GM12878 (cell line): ENCODE measurements around the gene ASB4. TPM values are rescaled to one million over a fixed set of nuclear protein-coding genes. Genes with fewer than 3 reads are reported as not detected.

Experiments
- ATAC-seq: fragments of 200-7000 bp; cut with Tn5 transposase; 3 replicates; pipeline ENCODE4 v1.9.1; 2020; ENCODE audit warnings: mild to moderate bottlenecking, moderate library complexity
- BruUV-seq: library from RNA; stranded (reverse); fragments of 400-500 nt; replicated peaks from 2 replicates; lab custom pipeline; 2021; lab: Mats Ljungman, UMichigan
- CTCF ChIA-PET: fragments of 300-600 bp; sonication (Branson Sonifier 250); formaldehyde crosslinking; extraction: SDS; loops from one replicate; lab custom pipeline; 2021; ENCODE audit warnings: inconsistent platforms; lab: Yijun Ruan, JAX
- POLR2A ChIA-PET: fragments of 350-600 bp; formaldehyde crosslinking; extraction: SDS; loops from one replicate; lab custom pipeline; 2021; ENCODE audit warnings: inconsistent platforms; lab: Charles Lee
- RAD21 ChIA-PET: fragments of 300-600 bp; sonication (Branson Sonifier 250); formaldehyde crosslinking; loops from one replicate; lab custom pipeline; 2023; ENCODE audit warnings: antibody characterized with exemption; ENCODE audit not compliant: unreplicated experiment; lab: Charles Lee
- SMC1A ChIA-PET: fragments of 300-600 bp; sonication (Branson Sonifier 250); formaldehyde crosslinking; loops from one replicate; lab custom pipeline; 2023; ENCODE audit not compliant: unreplicated experiment, uncharacterized antibody; lab: Charles Lee
- DNase-seq: peaks from one replicate; pipeline ENCODE4 v3.0.0-alpha.2; 2011; ENCODE audit warnings: low read depth, low spot score
- FAIRE-seq: peaks from 3 replicates; lab custom pipeline; 2011; peaks lifted over from hg19 to GRCh38; lab: Jason Lieb, UNC
- H2AFZ ChIP-seq: 2 replicates; pipeline ENCODE4 v1.6.0; 2011; ENCODE audit warnings: low read depth, low read length, control low read depth; ENCODE audit not compliant: control insufficient read depth
- H3K27ac ChIP-seq: 2 replicates; pipeline ENCODE4 v1.5.1; 2011; ENCODE audit warnings: control low read depth; ENCODE audit not compliant: control insufficient read depth, insufficient read depth
- H3K27me3 ChIP-seq, 2 experiments: replicated peaks in 1 of 2; 2 replicates each; pipeline versions ENCODE4 v1.6.0 to v1.6.1; 2011; ENCODE audit warnings: low read length in 1 of 2; ENCODE audit not compliant: control insufficient read depth in 2 of 2, insufficient read depth in 2 of 2
- H3K36me3 ChIP-seq, 2 experiments: 2 replicates each; pipeline ENCODE4 v1.5.1; 2011; ENCODE audit warnings: low read length in 1 of 2; ENCODE audit not compliant: control insufficient read depth in 2 of 2, insufficient read depth in 2 of 2
- H3K4me1 ChIP-seq: 2 replicates; pipeline ENCODE4 v1.6.1; 2011; ENCODE audit warnings: mild to moderate bottlenecking, low read length, moderate library complexity, mixed read lengths; ENCODE audit not compliant: control insufficient read depth, insufficient read depth
- H3K4me2 ChIP-seq: 2 replicates; pipeline ENCODE4 v1.6.0; 2011; ENCODE audit warnings: control low read depth; ENCODE audit not compliant: control insufficient read depth, insufficient read depth
- H3K4me3 ChIP-seq: fragments of 200-600 bp; sonication (generic); 2 replicates; pipeline ENCODE4 v1.5.1; 2016
- H3K79me2 ChIP-seq: 2 replicates; pipeline ENCODE4 v1.6.0; 2011; ENCODE audit warnings: low read length; ENCODE audit not compliant: control insufficient read depth, insufficient read depth
- H3K9ac ChIP-seq: 2 replicates; pipeline ENCODE4 v1.8.0; 2011; ENCODE audit warnings: low read length, control low read depth, mixed read lengths; ENCODE audit not compliant: control insufficient read depth, insufficient read depth
- H3K9me3 ChIP-seq: replicated peaks from 3 replicates; pipeline ENCODE4 v1.5.1; 2011; ENCODE audit warnings: mild to moderate bottlenecking, low read length; ENCODE audit not compliant: control insufficient read depth, insufficient read depth
- H4K20me1 ChIP-seq: 2 replicates; pipeline ENCODE4 v1.6.0; 2011; ENCODE audit not compliant: control insufficient read depth, insufficient read depth
- ASH2L ChIP-seq: fragments of 300-600, 200-600 bp; sonication (generic); IDR thresholded peaks from 2 replicates; pipeline ENCODE4 v1.6.1; 2017; ENCODE audit warnings: low read depth, mild to moderate bottlenecking, borderline replicate concordance
- BMI1 ChIP-seq: fragments of 450-650 bp; IDR thresholded peaks from 2 replicates; pipeline ENCODE4 v1.6.1; 2016; ENCODE audit warnings: mild to moderate bottlenecking, moderate library complexity, borderline replicate concordance
- GABPA ChIP-seq: IDR thresholded peaks from 2 replicates; pipeline ENCODE4 v1.6.1; 2014; ENCODE audit warnings: antibody characterized with exemption, low read depth, mild to moderate bottlenecking, inconsistent platforms
- NBN ChIP-seq: fragments of 450-650 bp; IDR thresholded peaks from 2 replicates; pipeline ENCODE4 v1.6.1; 2016
- SIN3A ChIP-seq: IDR thresholded peaks from 2 replicates; pipeline ENCODE4 v1.6.1; 2012; ENCODE audit warnings: low read depth, low read length, improper control_type of control experiment
- SMARCA5 ChIP-seq: fragments of 450-650 bp; IDR thresholded peaks from 2 replicates; pipeline ENCODE4 v1.6.1; 2017; ENCODE audit warnings: mild to moderate bottlenecking
- SPI1 ChIP-seq: IDR thresholded peaks from 2 replicates; pipeline ENCODE4 v1.6.1; 2011; ENCODE audit warnings: low read depth, mild to moderate bottlenecking, low read length, moderate library complexity, borderline replicate concordance; ENCODE audit not compliant: insufficient read depth
- ZNF24 ChIP-seq: fragments of 450-650 bp; IDR thresholded peaks from 2 replicates; pipeline ENCODE4 v1.6.1; 2017; ENCODE audit warnings: antibody characterized with exemption, mild to moderate bottlenecking
- WGBS: methylation state at CpG from one replicate; pipeline ENCODE4 v1.1.6; 2016; ENCODE audit warnings: low lambda C conversion rate; ENCODE audit not compliant: insufficient replicate concordance, insufficient coverage; ENCODE audit errors: missing lambda C conversion rate; 5-methylcytosine and 5-hydroxymethylcytosine counted together
- in situ Hi-C: fragments of 300-500 bp; cut with MboI; formaldehyde crosslinking; loops from 9 replicates; pipeline ENCODE4 v1.14.3; 2018; ENCODE audit warnings: mixed read lengths
- intact Hi-C: fragments of 100-400 bp; cut with micrococcal nuclease; formaldehyde crosslinking; loops from one replicate; pipeline ENCODE4 v1.14.2; 2022; ENCODE audit not compliant: unreplicated experiment
- polyA plus RNA-seq, 11 experiments: library from polyadenylated mRNA; depleted of rRNA in 4 of 11; unstranded in 6 of 11; stranded (reverse) in 5 of 11; fragments of >200 nt; fragmentation: Nextera tagmentation in 4 of 11; fragmentation: Illumina TruSeq in 1 of 11; extraction: Ambion mirVana in 4 of 11; extraction: Trizol in 1 of 11; gene quantifications; 1 replicate in 1 of 11; 2 replicates in 10 of 11; pipeline versions ENCODE4 v1.2.1 to v1.2.3, GENCODE V29; 2011 to 2016; ENCODE audit warnings: inconsistent platforms in 2 of 11, missing spikeins in 2 of 11, low read depth in 1 of 11
- total RNA-seq, 4 experiments: library from RNA; depleted of rRNA in 3 of 4; stranded (reverse); fragments of >200 nt in 3 of 4; fragmentation: Illumina TruSeq in 1 of 4; extraction: Trizol in 1 of 4; gene quantifications; 2 replicates each; pipeline versions ENCODE4 v1.2.1 to v1.2.3, GENCODE V29; 2013 to 2021
- TF ChIP-seq, protein P1 (sequence below): IDR thresholded peaks from 2 replicates; pipeline ENCODE4 v1.6.1; 2012; ENCODE audit warnings: low read depth, low read length, improper control_type of control experiment
- TF ChIP-seq, protein P2 (sequence below): fragments of 450-650 bp; IDR thresholded peaks from 2 replicates; pipeline ENCODE4 v1.6.1; 2017; ENCODE audit warnings: low read depth, mild to moderate bottlenecking, moderate library complexity
- TF ChIP-seq, protein P3 (sequence below): fragments of 450-650 bp; IDR thresholded peaks from 2 replicates; pipeline ENCODE4 v1.6.1; 2018; ENCODE audit warnings: borderline replicate concordance, mild to moderate bottlenecking; ENCODE audit not compliant: partially characterized antibody
- TF ChIP-seq, protein P4 (sequence below): fragments of 450-650 bp; IDR thresholded peaks from 2 replicates; pipeline ENCODE4 v1.6.1; 2014; ENCODE audit warnings: mild to moderate bottlenecking
- TF ChIP-seq, protein P5 (sequence below), 3 experiments: IDR thresholded peaks in 2 of 3; conservative IDR thresholded peaks in 1 of 3; 2 replicates each; pipeline ENCODE4 v1.5.1; 2011; ENCODE audit warnings: low read depth in 3 of 3, low read length in 3 of 3, mild to moderate bottlenecking in 3 of 3, control low read depth in 2 of 3, moderate library complexity in 2 of 3, inconsistent platforms in 1 of 3, mixed read lengths in 1 of 3; ENCODE audit not compliant: control insufficient read depth in 2 of 3, insufficient read depth in 1 of 3; ENCODE audit errors: extremely low read depth in 1 of 3

Gene ASB4
- total and polyA plus RNA-seq, 10 of the 15 experiments (the other 5 are each of a cell fraction or from before 2014, with no cell fraction given), result 0.12 to 1.1 TPM; not detected in 8

DNA sequence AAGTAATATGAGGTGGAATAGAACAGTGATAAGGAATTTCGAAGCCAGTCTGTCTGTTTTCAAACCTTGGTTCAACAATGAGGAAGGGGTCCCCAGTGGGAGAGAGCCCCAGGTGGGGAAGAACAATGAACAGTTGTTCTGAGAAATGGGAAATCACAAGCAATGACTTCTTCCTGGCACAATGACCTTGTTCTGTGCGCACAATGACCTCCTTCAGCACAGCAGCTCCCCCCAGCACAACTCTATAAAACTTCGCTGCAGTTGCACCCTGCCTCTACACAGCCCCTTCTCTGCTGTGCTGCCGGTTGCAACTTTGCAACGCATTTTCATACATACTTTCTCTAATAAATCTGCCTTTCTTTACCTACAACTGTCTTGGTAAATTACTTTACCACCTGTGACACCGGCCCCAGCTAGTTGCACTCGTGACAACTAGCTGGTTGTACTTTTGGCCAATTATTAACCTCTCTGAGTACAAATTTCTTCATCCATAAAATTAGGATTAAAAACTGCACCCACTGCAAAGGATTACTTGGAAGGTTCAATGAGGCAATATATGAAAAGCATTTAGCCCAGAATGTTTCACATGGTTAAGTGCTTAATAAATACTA lies 40.5 kb downstream of the ASB4 start:
- no peak for FAIRE-seq
- Histone ChIP-seq H3K79me2 (no peaks in the 10 kb centered on the region), H4K20me1 (no peaks in the 10 kb centered on the region), H3K4me2 (no peak overlapping the region), H3K4me1 (no peaks in the 10 kb centered on the region), H3K9me3 (no peaks in the 10 kb centered on the region), H3K4me3 (no peak overlapping the region), H3K27me3 (no peaks in the 10 kb centered on the region), H3K9ac (no peak overlapping the region), H3K27ac (no peak overlapping the region), H2AFZ (no peak overlapping the region), H3K36me3 (no peaks in the 10 kb centered on the region)
- intact Hi-C loops, result no loop called here
- BruUV-seq, result no TSS peak
- in situ Hi-C loops, result no loop called here
- SMC1A ChIA-PET, result interaction anchor here (0.8 to 23.7 kb wide), 29 partner anchors 9 to 1076 kb away, joined by 3 to 448 read pairs (median 4); no protein-coding TSS in a partner anchor
- DNase-seq, result no peak
- CTCF ChIA-PET, result interaction anchor here (0.6 to 17.8 kb wide), 28 partner anchors 9 to 1076 kb away, joined by 3 to 655 read pairs (median 4); no protein-coding TSS in a partner anchor
- 0 out of 3 replicates have a peak, but pooled peaks have one; percentile 20 for ATAC-seq
- RAD21 ChIA-PET, result interaction anchor here (0.5 to 8.2 kb wide), 16 partner anchors 9 to 1077 kb away, joined by 3 to 207 read pairs (median 4); no protein-coding TSS in a partner anchor
- POLR2A ChIA-PET, result interaction anchor here (1.5 kb wide), 1 partner anchor 15 kb away, joined by 3 read pairs; no protein-coding TSS in a partner anchor
- 37% methylated on average over 7 of the region's 7 CpGs for WGBS
- TF ChIP-seq SPI1, result no peak
- TF ChIP-seq ZNF24, result no peak
- TF ChIP-seq BMI1, result no peak
- TF ChIP-seq SMARCA5, result no peak
- TF ChIP-seq, protein P1, sequence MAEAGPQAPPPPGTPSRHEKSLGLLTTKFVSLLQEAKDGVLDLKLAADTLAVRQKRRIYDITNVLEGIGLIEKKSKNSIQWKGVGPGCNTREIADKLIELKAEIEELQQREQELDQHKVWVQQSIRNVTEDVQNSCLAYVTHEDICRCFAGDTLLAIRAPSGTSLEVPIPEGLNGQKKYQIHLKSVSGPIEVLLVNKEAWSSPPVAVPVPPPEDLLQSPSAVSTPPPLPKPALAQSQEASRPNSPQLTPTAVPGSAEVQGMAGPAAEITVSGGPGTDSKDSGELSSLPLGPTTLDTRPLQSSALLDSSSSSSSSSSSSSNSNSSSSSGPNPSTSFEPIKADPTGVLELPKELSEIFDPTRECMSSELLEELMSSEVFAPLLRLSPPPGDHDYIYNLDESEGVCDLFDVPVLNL, result no peak
- no peak for TF ChIP-seq SIN3A
- TF ChIP-seq GABPA, result no peak
- TF ChIP-seq ASH2L, result no peak
- TF ChIP-seq NBN, result no peak
- TF ChIP-seq, protein P2, sequence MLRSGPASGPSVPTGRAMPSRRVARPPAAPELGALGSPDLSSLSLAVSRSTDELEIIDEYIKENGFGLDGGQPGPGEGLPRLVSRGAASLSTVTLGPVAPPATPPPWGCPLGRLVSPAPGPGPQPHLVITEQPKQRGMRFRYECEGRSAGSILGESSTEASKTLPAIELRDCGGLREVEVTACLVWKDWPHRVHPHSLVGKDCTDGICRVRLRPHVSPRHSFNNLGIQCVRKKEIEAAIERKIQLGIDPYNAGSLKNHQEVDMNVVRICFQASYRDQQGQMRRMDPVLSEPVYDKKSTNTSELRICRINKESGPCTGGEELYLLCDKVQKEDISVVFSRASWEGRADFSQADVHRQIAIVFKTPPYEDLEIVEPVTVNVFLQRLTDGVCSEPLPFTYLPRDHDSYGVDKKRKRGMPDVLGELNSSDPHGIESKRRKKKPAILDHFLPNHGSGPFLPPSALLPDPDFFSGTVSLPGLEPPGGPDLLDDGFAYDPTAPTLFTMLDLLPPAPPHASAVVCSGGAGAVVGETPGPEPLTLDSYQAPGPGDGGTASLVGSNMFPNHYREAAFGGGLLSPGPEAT, result no peak
- TF ChIP-seq, protein P3, sequence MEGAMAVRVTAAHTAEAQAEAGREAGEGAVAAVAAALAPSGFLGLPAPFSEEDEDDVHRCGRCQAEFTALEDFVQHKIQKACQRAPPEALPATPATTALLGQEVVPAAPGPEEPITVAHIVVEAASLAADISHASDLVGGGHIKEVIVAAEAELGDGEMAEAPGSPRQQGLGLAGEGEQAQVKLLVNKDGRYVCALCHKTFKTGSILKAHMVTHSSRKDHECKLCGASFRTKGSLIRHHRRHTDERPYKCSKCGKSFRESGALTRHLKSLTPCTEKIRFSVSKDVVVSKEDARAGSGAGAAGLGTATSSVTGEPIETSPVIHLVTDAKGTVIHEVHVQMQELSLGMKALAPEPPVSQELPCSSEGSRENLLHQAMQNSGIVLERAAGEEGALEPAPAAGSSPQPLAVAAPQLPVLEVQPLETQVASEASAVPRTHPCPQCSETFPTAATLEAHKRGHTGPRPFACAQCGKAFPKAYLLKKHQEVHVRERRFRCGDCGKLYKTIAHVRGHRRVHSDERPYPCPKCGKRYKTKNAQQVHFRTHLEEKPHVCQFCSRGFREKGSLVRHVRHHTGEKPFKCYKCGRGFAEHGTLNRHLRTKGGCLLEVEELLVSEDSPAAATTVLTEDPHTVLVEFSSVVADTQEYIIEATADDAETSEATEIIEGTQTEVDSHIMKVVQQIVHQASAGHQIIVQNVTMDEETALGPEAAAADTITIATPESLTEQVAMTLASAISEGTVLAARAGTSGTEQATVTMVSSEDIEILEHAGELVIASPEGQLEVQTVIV, result no peak
- TF ChIP-seq, protein P4, sequence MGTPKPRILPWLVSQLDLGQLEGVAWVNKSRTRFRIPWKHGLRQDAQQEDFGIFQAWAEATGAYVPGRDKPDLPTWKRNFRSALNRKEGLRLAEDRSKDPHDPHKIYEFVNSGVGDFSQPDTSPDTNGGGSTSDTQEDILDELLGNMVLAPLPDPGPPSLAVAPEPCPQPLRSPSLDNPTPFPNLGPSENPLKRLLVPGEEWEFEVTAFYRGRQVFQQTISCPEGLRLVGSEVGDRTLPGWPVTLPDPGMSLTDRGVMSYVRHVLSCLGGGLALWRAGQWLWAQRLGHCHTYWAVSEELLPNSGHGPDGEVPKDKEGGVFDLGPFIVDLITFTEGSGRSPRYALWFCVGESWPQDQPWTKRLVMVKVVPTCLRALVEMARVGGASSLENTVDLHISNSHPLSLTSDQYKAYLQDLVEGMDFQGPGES, result no peak
- TF ChIP-seq, protein P5, sequence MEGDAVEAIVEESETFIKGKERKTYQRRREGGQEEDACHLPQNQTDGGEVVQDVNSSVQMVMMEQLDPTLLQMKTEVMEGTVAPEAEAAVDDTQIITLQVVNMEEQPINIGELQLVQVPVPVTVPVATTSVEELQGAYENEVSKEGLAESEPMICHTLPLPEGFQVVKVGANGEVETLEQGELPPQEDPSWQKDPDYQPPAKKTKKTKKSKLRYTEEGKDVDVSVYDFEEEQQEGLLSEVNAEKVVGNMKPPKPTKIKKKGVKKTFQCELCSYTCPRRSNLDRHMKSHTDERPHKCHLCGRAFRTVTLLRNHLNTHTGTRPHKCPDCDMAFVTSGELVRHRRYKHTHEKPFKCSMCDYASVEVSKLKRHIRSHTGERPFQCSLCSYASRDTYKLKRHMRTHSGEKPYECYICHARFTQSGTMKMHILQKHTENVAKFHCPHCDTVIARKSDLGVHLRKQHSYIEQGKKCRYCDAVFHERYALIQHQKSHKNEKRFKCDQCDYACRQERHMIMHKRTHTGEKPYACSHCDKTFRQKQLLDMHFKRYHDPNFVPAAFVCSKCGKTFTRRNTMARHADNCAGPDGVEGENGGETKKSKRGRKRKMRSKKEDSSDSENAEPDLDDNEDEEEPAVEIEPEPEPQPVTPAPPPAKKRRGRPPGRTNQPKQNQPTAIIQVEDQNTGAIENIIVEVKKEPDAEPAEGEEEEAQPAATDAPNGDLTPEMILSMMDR (IDR thresholded peaks at IDR 0.05 in 2 of 3, conservative IDR thresholded peaks at IDR 0.05 in 1 of 3; ENCODE audit: control insufficient read depth in 2 of 3, extremely low read depth in 1 of 3, insufficient read depth in 1 of 3, low read depth in 3 of 3, low read length in 3 of 3), result no peak
